Endothelial cell of coronary artery (primary cell): Measurements from ENCODE around the gene AKAP6. TPM values are rescaled to one million over a fixed set of nuclear protein-coding genes. Genes with fewer than 3 reads are reported as not detected.

ENCODE experiments used
- total RNA-seq: library from RNA; depleted of rRNA; stranded (reverse); fragments of >200 nt; gene quantifications from 2 replicates; pipeline ENCODE4 v1.2.3, GENCODE V29; 2014

AKAP6 gene
- 0.36 and 0.56 TPM in 2 replicates for total RNA-seq

GRCh38 chr14:32329146-32329545, at the start of gene AKAP6:
AKAP6 (plus strand) TSS chr14:32329298; CDS start chr14:32433494, 104,196 bp downstream.

Other genes starting within 250 kb of the AKAP6 start
- gene RNU6-7, start 127.3 kb upstream of the AKAP6 start, total RNA-seq = not detected in 2 replicates
- not detected in 2 replicates for gene RNU6-8, start 126.0 kb upstream of the AKAP6 start, total RNA-seq